ENCODE data around the gene PKD2L1. TPM values are rescaled to one million over a fixed set of nuclear protein-coding genes. Genes with fewer than 3 reads are reported as not detected.

PKD2L1 gene
- total and polyA plus RNA-seq, 10 donors = 2.2 to 8.7 (median 3.9) TPM; not detected in 1

DNA sequence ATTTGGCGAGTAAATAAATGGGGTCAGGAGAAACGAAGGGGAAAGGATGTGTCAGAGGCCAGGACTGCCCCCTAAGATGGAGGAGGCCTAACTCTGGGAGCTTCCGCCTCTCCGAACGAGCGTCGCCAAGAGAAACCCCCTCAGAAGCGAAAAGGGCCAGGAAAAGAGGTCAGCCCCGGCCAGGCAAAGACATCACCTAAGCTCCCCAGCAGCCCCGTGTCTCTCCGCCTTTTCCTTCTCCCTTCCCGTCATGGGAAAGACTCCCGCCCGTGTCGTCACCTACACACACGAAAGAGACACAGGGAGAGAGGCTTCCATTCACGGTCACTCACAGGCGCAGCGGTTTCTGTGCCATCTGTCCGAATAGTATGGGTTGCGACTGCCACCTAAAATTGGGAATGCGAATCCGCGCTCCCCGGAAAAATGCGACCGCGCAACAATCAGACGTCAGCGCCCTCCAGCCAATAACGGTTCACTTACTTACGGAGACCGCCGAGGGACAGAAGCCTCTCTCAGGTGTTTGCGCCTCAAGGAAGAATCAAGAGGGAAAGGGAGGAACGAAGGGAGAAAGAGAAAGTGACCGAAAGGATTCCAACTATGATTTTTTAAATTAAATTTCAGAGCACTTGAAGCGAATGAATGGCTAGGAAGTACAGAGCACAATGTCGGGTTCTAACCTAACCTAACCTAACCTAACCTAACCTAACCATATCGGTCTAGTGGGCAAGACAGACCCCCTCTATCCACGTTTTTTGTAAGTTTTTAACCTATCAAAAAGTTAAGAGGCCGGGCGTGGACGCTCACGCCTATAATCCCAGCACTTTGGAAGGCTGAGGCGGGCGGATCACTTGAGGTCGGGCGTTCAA lies 62.6 kb downstream of the PKD2L1 start, which contains the start of gene CWF19L1:
Gene CWF19L1, minus strand, starts transcription at position 400 of the 866 bp plus-strand sequence. Its CDS starts 45 bp downstream, at position 355.
- no peaks in the 10 kb centered on the region for H3K27me3 ChIP-seq (replicated peaks in 1 of 7)
- H3K4me3 ChIP-seq = peak within 1 kb of the TSS; percentile 75 to 99 (median 96)
- TF ChIP-seq POLR2AphosphoS5 (IDR thresholded peaks at IDR 0.05) = peak; percentile 66 to 93 (median 89)
- TF ChIP-seq, protein P1, sequence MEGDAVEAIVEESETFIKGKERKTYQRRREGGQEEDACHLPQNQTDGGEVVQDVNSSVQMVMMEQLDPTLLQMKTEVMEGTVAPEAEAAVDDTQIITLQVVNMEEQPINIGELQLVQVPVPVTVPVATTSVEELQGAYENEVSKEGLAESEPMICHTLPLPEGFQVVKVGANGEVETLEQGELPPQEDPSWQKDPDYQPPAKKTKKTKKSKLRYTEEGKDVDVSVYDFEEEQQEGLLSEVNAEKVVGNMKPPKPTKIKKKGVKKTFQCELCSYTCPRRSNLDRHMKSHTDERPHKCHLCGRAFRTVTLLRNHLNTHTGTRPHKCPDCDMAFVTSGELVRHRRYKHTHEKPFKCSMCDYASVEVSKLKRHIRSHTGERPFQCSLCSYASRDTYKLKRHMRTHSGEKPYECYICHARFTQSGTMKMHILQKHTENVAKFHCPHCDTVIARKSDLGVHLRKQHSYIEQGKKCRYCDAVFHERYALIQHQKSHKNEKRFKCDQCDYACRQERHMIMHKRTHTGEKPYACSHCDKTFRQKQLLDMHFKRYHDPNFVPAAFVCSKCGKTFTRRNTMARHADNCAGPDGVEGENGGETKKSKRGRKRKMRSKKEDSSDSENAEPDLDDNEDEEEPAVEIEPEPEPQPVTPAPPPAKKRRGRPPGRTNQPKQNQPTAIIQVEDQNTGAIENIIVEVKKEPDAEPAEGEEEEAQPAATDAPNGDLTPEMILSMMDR (IDR thresholded peaks at IDR 0.05 in 8 of 11, conservative IDR thresholded peaks at IDR 0.05 in 3 of 11) = no peak
- WGBS, 5 donors = 1 to 5% (median 4%) methylated on average over 42 to 49 of the region's 49 CpGs
- intact Hi-C loops (cut with DNase I; ENCODE audit: low total_unique reads) = no loop called here
- H3K36me3 ChIP-seq = peaks cover 0 to 11% (median 0%) of the 10 kb centered on the region in 6 donors
- H3K4me1 ChIP-seq = peaks cover 26 to 56% (median 48%) of the 10 kb centered on the region in 6 donors
- DNase-seq = peak; percentile 90
- H3K27ac ChIP-seq = peak within 1 kb of the TSS; percentile 74 to 95 (median 90)
- no peaks in the 10 kb centered on the region for H3K9me3 ChIP-seq

DNA sequence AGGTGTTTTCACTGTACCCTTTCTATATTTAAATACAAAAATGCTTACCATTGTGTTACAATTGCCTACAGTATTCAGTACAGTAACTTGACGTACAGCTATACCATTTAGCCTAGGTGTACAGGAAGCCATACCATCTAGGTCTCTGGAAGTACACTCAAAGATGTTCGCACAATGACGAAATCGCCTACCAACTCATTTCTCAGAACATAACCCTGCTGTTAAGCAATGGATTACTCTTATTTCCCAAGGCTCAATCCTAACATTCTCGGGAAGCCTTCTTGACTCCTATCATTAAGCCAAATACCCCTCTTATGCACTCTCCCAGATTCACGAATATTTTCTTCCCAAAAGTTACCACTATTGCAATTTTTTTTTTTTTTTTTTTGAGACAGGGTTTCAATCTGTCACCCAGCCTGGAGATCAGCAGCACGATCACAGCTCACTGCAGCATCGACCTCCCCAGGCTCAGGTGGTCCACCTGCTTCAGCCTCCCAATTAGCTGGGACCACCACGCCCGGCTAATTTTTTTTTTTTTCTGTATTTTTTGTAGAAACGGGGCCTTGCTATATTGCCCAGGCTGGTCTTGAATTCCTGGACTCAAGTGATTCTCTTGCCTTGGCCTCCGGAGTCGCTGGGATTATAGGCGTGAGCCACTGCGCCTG lies 64.1 kb downstream of the PKD2L1 start:
- TF ChIP-seq POLR2AphosphoS5 (IDR thresholded peaks at IDR 0.05) (no peak), POLR2A (IDR thresholded peaks at IDR 0.05) (no peak)
- TF ChIP-seq, protein P1 (IDR thresholded peaks at IDR 0.05 in 8 of 11, conservative IDR thresholded peaks at IDR 0.05 in 3 of 11) = no peak
- 84 to 92% (median 89%) methylated on average over 15 of the region's 15 CpGs for WGBS, 5 donors

DNA sequence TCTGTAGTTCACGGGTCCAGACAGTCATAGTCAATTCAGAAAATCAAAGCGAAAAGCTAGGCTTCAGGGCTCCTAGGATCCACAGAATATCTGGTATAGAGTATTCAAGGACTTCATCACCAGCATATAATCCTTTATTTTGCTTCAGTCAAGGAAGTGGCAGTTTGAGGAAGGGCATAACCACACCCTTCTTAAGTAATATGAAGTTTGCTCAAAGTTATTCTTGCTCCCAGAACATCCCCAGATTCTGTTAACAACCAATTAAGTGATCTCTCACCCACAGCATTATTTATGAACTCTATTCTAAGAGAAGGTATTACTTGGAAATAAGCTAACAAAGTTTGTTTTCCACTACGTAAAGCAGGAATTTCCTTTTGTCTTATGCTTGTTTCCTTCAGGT lies 75.8 kb downstream of the PKD2L1 start:
- H3K9me3 ChIP-seq = no peaks in the 10 kb centered on the region
- H3K4me3 ChIP-seq = no peak overlapping the region
- 85 to 94% (median 91%) methylated on average over 3 of the region's 3 CpGs for WGBS, 5 donors
- H3K27ac ChIP-seq = peak overlapping the region in 3 of 8 donors; percentile 21 to 87 (median 81)
- TF ChIP-seq POLR2AphosphoS5 (IDR thresholded peaks at IDR 0.05) (no peak), POLR2A (IDR thresholded peaks at IDR 0.05) (no peak)
- TF ChIP-seq, protein P1 (IDR thresholded peaks at IDR 0.05 in 8 of 11, conservative IDR thresholded peaks at IDR 0.05 in 3 of 11) = no peak
- peaks cover 13 to 100% (median 89%) of the 10 kb centered on the region in 6 donors for H3K36me3 ChIP-seq
- intact Hi-C loops (cut with DNase I; ENCODE audit: low total_unique reads) = no loop called here
- no peak for DNase-seq
- H3K27me3 ChIP-seq (replicated peaks in 1 of 7) = no peaks in the 10 kb centered on the region
- peaks cover 0 to 46% (median 10%) of the 10 kb centered on the region in 6 donors for H3K4me1 ChIP-seq

More for the DNA sequence above, 64.1 kb downstream of the PKD2L1 start:
- H3K4me3 ChIP-seq = peak overlapping the region in 7 of 8 donors; percentile 75 to 97 (median 96)
- intact Hi-C loops (cut with DNase I; ENCODE audit: low total_unique reads) = no loop called here
- no peaks in the 10 kb centered on the region for H3K9me3 ChIP-seq
- H3K27ac ChIP-seq = peak overlapping the region in 2 of 8 donors; percentile 94 to 95
- peaks cover 26 to 68% (median 50%) of the 10 kb centered on the region in 6 donors for H3K4me1 ChIP-seq
- H3K36me3 ChIP-seq = peaks cover 0 to 23% (median 6%) of the 10 kb centered on the region in 6 donors
- DNase-seq = no peak
- H3K27me3 ChIP-seq (replicated peaks in 1 of 7) = no peaks in the 10 kb centered on the region

Data from spleen (tissue), 11 donors.